ENCODE data around the gene TECPR2. TPM values are rescaled to one million over a fixed set of nuclear protein-coding genes. Genes with fewer than 3 reads are reported as not detected.
"Not testable (repeated sequence)": the region's sequence is repeated elsewhere in the genome, so short reads cannot be mapped to it uniquely, and the experiment has no call there.

The TECPR2 gene
- total RNA-seq, 2 donors from 2014 or later, result 27.7 to 28.0 TPM

DNA sequence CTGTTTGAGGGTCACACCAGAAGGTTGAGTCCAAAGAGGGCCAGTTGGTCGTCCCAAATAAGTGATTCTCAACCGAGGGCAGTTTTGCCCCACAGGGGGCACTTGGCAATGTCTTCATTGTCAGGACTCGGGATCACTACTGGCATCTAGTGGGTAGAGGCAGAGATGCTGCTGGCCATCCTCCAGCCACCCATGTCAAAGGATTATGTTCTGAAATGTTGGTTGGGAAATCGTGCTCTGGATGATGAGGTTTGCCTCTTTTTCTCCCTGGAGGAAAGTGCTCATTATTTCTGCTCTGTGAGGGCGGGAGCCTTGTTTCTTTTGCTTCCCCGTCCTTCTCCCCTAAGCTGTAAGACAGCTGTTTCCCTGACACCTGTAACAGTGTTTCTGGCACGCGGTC is 39.6 kb upstream of the TECPR2 start:
- 58 to 72% methylated on average over 4 to 8 of the region's 8 CpGs for WGBS, 2 experiments (ENCODE audit: insufficient coverage in 1 of 2, insufficient read length in 1 of 2)
- no peak overlapping the region for H3K4me3 ChIP-seq (ENCODE audit: low read length)
- H3K27me3 Mint-ChIP-seq (ENCODE audit: insufficient read depth), result no peaks in the 10 kb centered on the region
- peaks cover 16% of the 10 kb centered on the region for H3K36me3 Mint-ChIP-seq (ENCODE audit: low read depth)
- TF ChIP-seq, protein P1, sequence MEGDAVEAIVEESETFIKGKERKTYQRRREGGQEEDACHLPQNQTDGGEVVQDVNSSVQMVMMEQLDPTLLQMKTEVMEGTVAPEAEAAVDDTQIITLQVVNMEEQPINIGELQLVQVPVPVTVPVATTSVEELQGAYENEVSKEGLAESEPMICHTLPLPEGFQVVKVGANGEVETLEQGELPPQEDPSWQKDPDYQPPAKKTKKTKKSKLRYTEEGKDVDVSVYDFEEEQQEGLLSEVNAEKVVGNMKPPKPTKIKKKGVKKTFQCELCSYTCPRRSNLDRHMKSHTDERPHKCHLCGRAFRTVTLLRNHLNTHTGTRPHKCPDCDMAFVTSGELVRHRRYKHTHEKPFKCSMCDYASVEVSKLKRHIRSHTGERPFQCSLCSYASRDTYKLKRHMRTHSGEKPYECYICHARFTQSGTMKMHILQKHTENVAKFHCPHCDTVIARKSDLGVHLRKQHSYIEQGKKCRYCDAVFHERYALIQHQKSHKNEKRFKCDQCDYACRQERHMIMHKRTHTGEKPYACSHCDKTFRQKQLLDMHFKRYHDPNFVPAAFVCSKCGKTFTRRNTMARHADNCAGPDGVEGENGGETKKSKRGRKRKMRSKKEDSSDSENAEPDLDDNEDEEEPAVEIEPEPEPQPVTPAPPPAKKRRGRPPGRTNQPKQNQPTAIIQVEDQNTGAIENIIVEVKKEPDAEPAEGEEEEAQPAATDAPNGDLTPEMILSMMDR (conservative IDR thresholded peaks at IDR 0.05), result peak; percentile 78
- H3K4me1 ChIP-seq (ENCODE audit: control insufficient read depth, insufficient read depth, low read length), result peaks cover 9% of the 10 kb centered on the region
- no peak overlapping the region for H3K9ac ChIP-seq (ENCODE audit: extremely low read depth, low read length, poor library complexity, severe bottlenecking)
- H3K9me3 ChIP-seq (ENCODE audit: control insufficient read depth, low read length), result no peaks in the 10 kb centered on the region
- no peaks in the 10 kb centered on the region for H3K9me3 Mint-ChIP-seq
- H3K27ac Mint-ChIP-seq, result peak overlapping the region; percentile 74
- peak; percentile 84 for DNase-seq
- H3K27ac ChIP-seq (ENCODE audit: low read depth, low read length), result no peak overlapping the region
- peaks cover 31% of the 10 kb centered on the region for H3K36me3 ChIP-seq (ENCODE audit: control insufficient read depth, insufficient read depth, low read length)
- no peaks in the 10 kb centered on the region for H3K27me3 ChIP-seq (ENCODE audit: control insufficient read depth, insufficient read depth, low read length, poor library complexity, severe bottlenecking)
- H3K4me1 Mint-ChIP-seq, result peaks cover 6% of the 10 kb centered on the region
- H3K4me3 Mint-ChIP-seq, result no peak overlapping the region

DNA sequence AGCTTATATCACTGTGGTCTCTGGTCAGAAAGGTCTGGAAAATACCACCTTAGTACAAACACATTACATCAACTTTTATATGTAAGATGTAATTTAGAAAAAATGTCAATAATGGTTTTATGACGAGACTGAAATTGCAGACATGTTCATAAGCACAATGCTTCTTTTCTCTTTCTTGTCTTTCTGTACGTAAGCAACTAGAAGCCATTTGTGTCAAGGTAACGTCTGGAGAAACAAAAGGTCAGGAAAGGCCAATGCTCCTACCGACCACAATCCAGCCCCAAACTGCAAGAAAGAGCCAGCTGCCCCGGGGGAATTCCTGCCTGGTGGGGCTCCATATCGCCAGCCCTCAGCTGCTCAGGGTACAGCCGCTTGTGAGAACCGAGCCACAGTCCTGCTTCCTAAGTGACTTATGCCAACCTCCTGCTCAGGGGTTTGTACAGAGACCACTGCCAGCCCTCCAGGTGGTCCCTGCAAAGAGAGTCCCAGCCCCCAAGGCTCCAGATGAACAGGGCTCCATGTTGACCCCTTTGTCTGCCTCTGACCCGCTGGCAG is 36.9 kb upstream of the TECPR2 start:
- no peaks in the 10 kb centered on the region for H3K9me3 Mint-ChIP-seq
- 83 to 90% methylated on average over 2 to 9 of the region's 9 CpGs for WGBS, 2 experiments (ENCODE audit: insufficient coverage in 1 of 2, insufficient read length in 1 of 2)
- Histone ChIP-seq H3K9me3 (ENCODE audit: control insufficient read depth, low read length) (no peaks in the 10 kb centered on the region), H3K9ac (ENCODE audit: extremely low read depth, low read length, poor library complexity, severe bottlenecking) (no peak overlapping the region), H3K4me3 (ENCODE audit: low read length) (no peak overlapping the region), H3K27ac (ENCODE audit: low read depth, low read length) (no peak overlapping the region), H3K36me3 (ENCODE audit: control insufficient read depth, insufficient read depth, low read length) (peaks cover 31% of the 10 kb centered on the region), H3K27me3 (ENCODE audit: control insufficient read depth, insufficient read depth, low read length, poor library complexity, severe bottlenecking) (no peaks in the 10 kb centered on the region), H3K4me1 (ENCODE audit: control insufficient read depth, insufficient read depth, low read length) (peaks cover under 1% of the 10 kb centered on the region)
- no peak overlapping the region for H3K27ac Mint-ChIP-seq
- H3K4me1 Mint-ChIP-seq, result peaks cover 4% of the 10 kb centered on the region
- H3K27me3 Mint-ChIP-seq (ENCODE audit: insufficient read depth), result no peaks in the 10 kb centered on the region
- peaks cover 16% of the 10 kb centered on the region for H3K36me3 Mint-ChIP-seq (ENCODE audit: low read depth)
- no peak overlapping the region for H3K4me3 Mint-ChIP-seq
- TF ChIP-seq, protein P1 (conservative IDR thresholded peaks at IDR 0.05), result no peak
- DNase-seq, result no peak

DNA sequence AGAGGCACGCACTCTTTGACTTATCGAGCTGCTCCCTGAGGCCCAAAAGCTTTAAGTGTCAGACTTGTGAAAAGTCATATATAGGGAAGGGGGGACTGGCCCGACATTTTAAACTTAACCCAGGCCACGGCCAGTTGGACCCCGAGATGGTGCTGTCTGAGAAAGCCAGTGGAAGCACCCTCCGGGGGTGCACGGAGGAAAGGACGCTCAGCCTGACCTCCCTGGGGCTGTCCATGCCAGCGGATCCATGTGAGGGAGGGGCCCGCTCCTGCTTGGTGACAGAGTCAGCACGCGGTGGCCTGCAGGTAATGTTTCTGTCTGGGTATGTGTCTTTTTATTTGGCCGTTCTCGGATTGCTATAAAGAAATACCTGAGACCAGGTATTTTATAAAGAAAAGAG is 36.2 kb upstream of the TECPR2 start:
- Histone ChIP-seq H3K4me3 (ENCODE audit: low read length) (no peak overlapping the region), H3K36me3 (ENCODE audit: control insufficient read depth, insufficient read depth, low read length) (peaks cover 35% of the 10 kb centered on the region), H3K9me3 (ENCODE audit: control insufficient read depth, low read length) (no peaks in the 10 kb centered on the region), H3K4me1 (ENCODE audit: control insufficient read depth, insufficient read depth, low read length) (no peaks in the 10 kb centered on the region), H3K9ac (ENCODE audit: extremely low read depth, low read length, poor library complexity, severe bottlenecking) (no peak overlapping the region), H3K27me3 (ENCODE audit: control insufficient read depth, insufficient read depth, low read length, poor library complexity, severe bottlenecking) (no peaks in the 10 kb centered on the region), H3K27ac (ENCODE audit: low read depth, low read length) (no peak overlapping the region)
- Mint-ChIP-seq H3K36me3 (ENCODE audit: low read depth) (peaks cover 17% of the 10 kb centered on the region), H3K27ac (no peak overlapping the region), H3K9me3 (no peaks in the 10 kb centered on the region), H3K27me3 (ENCODE audit: insufficient read depth) (no peaks in the 10 kb centered on the region), H3K4me1 (peaks cover 2% of the 10 kb centered on the region), H3K4me3 (no peak overlapping the region)
- 94 to 95% methylated on average over 14 of the region's 14 CpGs for WGBS, 2 experiments (ENCODE audit: insufficient coverage in 1 of 2, insufficient read length in 1 of 2)
- TF ChIP-seq, protein P1 (conservative IDR thresholded peaks at IDR 0.05), result no peak
- no peak for DNase-seq

DNA sequence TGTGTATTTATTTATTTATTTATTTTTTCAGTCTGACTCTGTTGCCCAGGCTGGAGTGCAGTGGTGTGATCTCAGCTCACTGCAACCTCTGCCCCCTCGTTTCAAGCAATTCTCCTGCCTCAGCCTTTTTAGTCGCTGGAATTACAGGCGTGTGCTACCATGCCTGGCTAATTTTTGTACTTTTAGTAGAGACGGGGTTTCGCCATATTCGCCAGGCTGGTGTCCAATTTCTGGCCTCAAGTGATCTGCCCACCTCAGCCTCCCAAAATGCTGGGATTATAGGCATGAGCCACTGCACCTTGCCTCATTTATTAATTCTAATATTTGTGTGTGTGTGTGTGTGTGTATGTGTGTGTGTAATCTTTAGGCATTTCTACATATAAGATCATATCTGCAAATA is 33.4 kb upstream of the TECPR2 start:
- H3K4me1 ChIP-seq (ENCODE audit: control insufficient read depth, insufficient read depth, low read length); H3K9me3 ChIP-seq (ENCODE audit: control insufficient read depth, low read length); H3K27ac Mint-ChIP-seq; H3K9ac ChIP-seq (ENCODE audit: extremely low read depth, low read length, poor library complexity, severe bottlenecking); H3K4me3 Mint-ChIP-seq; H3K9me3 Mint-ChIP-seq; H3K27me3 Mint-ChIP-seq (ENCODE audit: insufficient read depth); H3K4me3 ChIP-seq (ENCODE audit: low read length); DNase-seq; H3K27me3 ChIP-seq (ENCODE audit: control insufficient read depth, insufficient read depth, low read length, poor library complexity, severe bottlenecking); H3K27ac ChIP-seq (ENCODE audit: low read depth, low read length); H3K4me1 Mint-ChIP-seq: not testable (repeated sequence)
- peaks cover 34% of the 10 kb centered on the region for H3K36me3 Mint-ChIP-seq (ENCODE audit: low read depth)
- peaks cover 36% of the 10 kb centered on the region for H3K36me3 ChIP-seq (ENCODE audit: control insufficient read depth, insufficient read depth, low read length)
- WGBS, 2 experiments (ENCODE audit: insufficient coverage in 1 of 2, insufficient read length in 1 of 2), result 94 to 95% methylated on average over 6 of the region's 6 CpGs
